ENCODE data around the gene TPRN. TPM values are rescaled to one million over a fixed set of nuclear protein-coding genes. Genes with fewer than 3 reads are reported as not detected.

TPRN gene
- total and polyA plus RNA-seq, 8 donors, result 48.7 to 110 (median 67.2) TPM

- TF ChIP-seq CTCF (IDR thresholded peaks at IDR 0.05), result peak in 1 of 4 donors; percentile 14
- intact Hi-C loops (cut with DNase I), result loop anchor here in 1 of 3 donors (5.0 kb wide), 1 partner anchor 71 kb away; no protein-coding TSS in a partner anchor
- peaks cover 0 to 16% (median 5%) of the 10 kb centered on the region in 3 donors for H3K36me3 ChIP-seq
- peak within 1 kb of the TSS; percentile 86 to 97 (median 92) for H3K27ac ChIP-seq
- H3K27me3 ChIP-seq, result no peaks in the 10 kb centered on the region
- peak; percentile 82 to 87 (median 86) for ATAC-seq
- peak; percentile 90 to 99 (median 96) for DNase-seq
- FAIRE-seq, result no peak
- H3K4me3 ChIP-seq, result peak within 1 kb of the TSS; percentile 86 to 97 (median 89)
- H3K9me3 ChIP-seq, result no peaks in the 10 kb centered on the region
- H3K4me1 ChIP-seq, result peaks cover 30 to 50% (median 35%) of the 10 kb centered on the region in 3 donors
- 0% methylated on average over 80 to 98 of the region's 98 CpGs for WGBS, 2 donors
Measured at GRCh38 chr9:137188490-137189296, 11.8 kb downstream of the TPRN start, which contains the start of the genes ANAPC2 and SSNA1. TSS of gene ANAPC2 (minus strand) at chr9:137188560. CDS start at chr9:137188532, 28 bp downstream. TSS of gene SSNA1 (plus strand) at chr9:137188676. CDS start at chr9:137188727, 51 bp downstream.

- no peaks in the 10 kb centered on the region for H3K9me3 ChIP-seq
- 0% methylated on average over 25 to 31 of the region's 31 CpGs for WGBS, 2 donors
- DNase-seq, result no peak
- intact Hi-C loops (cut with DNase I), result loop anchor here in 1 of 3 donors (5.0 kb wide), 1 partner anchor 71 kb away; no protein-coding TSS in a partner anchor
- no peak for TF ChIP-seq CTCF (IDR thresholded peaks at IDR 0.05)
- no peak for ATAC-seq
- peak overlapping the region; percentile 86 to 97 (median 92) for H3K27ac ChIP-seq
- peaks cover 25 to 46% (median 34%) of the 10 kb centered on the region in 3 donors for H3K4me1 ChIP-seq
- FAIRE-seq, result no peak
- peaks cover 0 to 22% (median 11%) of the 10 kb centered on the region in 3 donors for H3K36me3 ChIP-seq
- no peaks in the 10 kb centered on the region for H3K27me3 ChIP-seq
- peak overlapping the region; percentile 86 to 97 (median 89) for H3K4me3 ChIP-seq
Measured at GRCh38 chr9:137188086-137188489, 12.5 kb downstream of the TPRN start.

DNA sequence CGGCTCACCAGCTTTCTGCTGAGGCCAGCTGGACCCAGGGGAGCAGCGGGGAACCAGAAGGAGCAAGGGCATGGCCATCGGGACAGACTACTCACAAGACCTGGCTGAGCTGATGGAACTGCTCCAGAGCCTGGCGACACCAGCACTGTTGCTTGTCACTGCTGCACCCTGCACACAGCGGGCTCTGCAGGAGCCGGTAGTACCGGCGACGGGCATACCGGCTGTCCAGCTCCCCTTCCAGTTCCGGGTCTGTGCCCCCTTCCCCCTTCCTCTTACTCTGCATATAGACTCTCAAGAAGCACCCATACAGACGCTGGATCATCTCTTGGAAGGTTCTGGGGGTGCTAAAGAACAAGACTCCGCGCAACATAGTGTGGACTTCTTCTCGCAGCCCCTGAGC, 13.2 kb downstream of the TPRN start:
- no peaks in the 10 kb centered on the region for H3K9me3 ChIP-seq
- H3K36me3 ChIP-seq, result peaks cover 0 to 29% (median 18%) of the 10 kb centered on the region in 3 donors
- WGBS, 2 donors, result 62 to 68% methylated on average over 15 of the region's 15 CpGs
- intact Hi-C loops (cut with DNase I), result loop anchor here in 1 of 3 donors (5.0 kb wide), 1 partner anchor 70 kb away; no protein-coding TSS in a partner anchor
- DNase-seq (no peak), ATAC-seq (no peak), FAIRE-seq (no peak)
- H3K4me1 ChIP-seq, result peaks cover 25 to 45% (median 34%) of the 10 kb centered on the region in 3 donors
- H3K27me3 ChIP-seq, result no peaks in the 10 kb centered on the region
- H3K27ac ChIP-seq, result no peak overlapping the region
- H3K4me3 ChIP-seq, result peak overlapping the region; percentile 86 to 97 (median 89)
- TF ChIP-seq CTCF (IDR thresholded peaks at IDR 0.05), result no peak

- Histone ChIP-seq H3K36me3 (peaks cover 0 to 33% (median 27%) of the 10 kb centered on the region in 3 donors), H3K27me3 (no peaks in the 10 kb centered on the region), H3K27ac (no peak overlapping the region), H3K4me3 (peak overlapping the region in 1 of 4 donors; percentile 5), H3K9me3 (no peaks in the 10 kb centered on the region), H3K4me1 (peaks cover 25 to 37% (median 34%) of the 10 kb centered on the region in 3 donors)
- intact Hi-C loops (cut with DNase I), result loop anchor here in 1 of 3 donors (5.0 kb wide), 1 partner anchor 69 kb away; no protein-coding TSS in a partner anchor
- no peak for TF ChIP-seq CTCF (IDR thresholded peaks at IDR 0.05)
- peak in 1 of 6 donors; percentile 61 for DNase-seq
- ATAC-seq, result no peak
- WGBS, 2 donors, result 37 to 58% methylated on average over 6 of the region's 6 CpGs
- FAIRE-seq, result no peak
Measured at GRCh38 chr9:137186385-137186784, 14.2 kb downstream of the TPRN start.
